CD14-positive monocyte (primary cell): ENCODE measurements around the gene ZNF546. TPM values are rescaled to one million over a fixed set of nuclear protein-coding genes. Genes with fewer than 3 reads are reported as not detected.

Experiments
- DNase-seq, 3 donors: peaks; one replicate each; pipeline ENCODE4 v3.0.0-alpha.2; 2011 to 2022
- H2AFZ ChIP-seq: 2 replicates; pipeline ENCODE4 v1.6.0; 2012; ENCODE audit warnings: mild to moderate bottlenecking, low read depth, low read length, inconsistent platforms; ENCODE audit not compliant: insufficient read depth, poor library complexity, severe bottlenecking
- H3K27ac ChIP-seq, 2 donors: 1 replicate in 1 of 2; 2 replicates in 1 of 2; pipeline ENCODE4 v1.5.1; 2012 to 2013; ENCODE audit warnings: low read length in 2 of 2, control low read depth in 1 of 2, inconsistent platforms in 1 of 2, low read depth in 1 of 2, mild to moderate bottlenecking in 1 of 2
- H3K27me3 ChIP-seq, 2 donors: one replicate each; pipeline versions ENCODE4 v1.6.0 to v1.6.1; 2011 to 2013; ENCODE audit warnings: low read length in 2 of 2; ENCODE audit not compliant: control insufficient read depth in 2 of 2, insufficient read depth in 2 of 2
- H3K36me3 ChIP-seq, 2 donors: replicated peaks in 1 of 2; 1 replicate in 1 of 2; 2 replicates in 1 of 2; pipeline versions ENCODE4 v1.5.1 to v1.6.1; 2012 to 2013; ENCODE audit warnings: low read length in 2 of 2, control low read depth in 1 of 2, inconsistent platforms in 1 of 2, mild to moderate bottlenecking in 1 of 2; ENCODE audit not compliant: insufficient read depth in 2 of 2, control insufficient read depth in 1 of 2
- H3K4me1 ChIP-seq, 2 donors: 1 replicate in 1 of 2; 2 replicates in 1 of 2; pipeline versions ENCODE4 v1.5.1 to v1.6.1; 2012 to 2013; ENCODE audit warnings: low read length in 2 of 2, control low read depth in 1 of 2, inconsistent platforms in 1 of 2, mild to moderate bottlenecking in 1 of 2, moderate library complexity in 1 of 2; ENCODE audit not compliant: insufficient read depth in 2 of 2, control insufficient read depth in 1 of 2
- H3K4me2 ChIP-seq: replicated peaks from 2 replicates; pipeline ENCODE3; 2012; ENCODE audit warnings: low read length, moderate library complexity, mild to moderate bottlenecking; ENCODE audit not compliant: poor library complexity, severe bottlenecking; ENCODE audit errors: extremely low read depth
- H3K4me3 ChIP-seq, 3 experiments: fragments of 200-600 bp in 1 of 3; sonication (generic) in 1 of 3; replicated peaks in 1 of 3; 1 replicate in 2 of 3; 2 replicates in 1 of 3; pipeline ENCODE4 v1.5.1; 2011 to 2013; ENCODE audit warnings: low read length in 3 of 3, mild to moderate bottlenecking in 3 of 3, control low read depth in 2 of 3, low read depth in 2 of 3, inconsistent platforms in 1 of 3, moderate library complexity in 1 of 3
- H3K79me2 ChIP-seq: 2 replicates; pipeline ENCODE4 v1.6.0; 2012; ENCODE audit warnings: mild to moderate bottlenecking, control low read depth, inconsistent platforms, low read length, moderate library complexity; ENCODE audit not compliant: insufficient read depth
- H3K9ac ChIP-seq: 2 replicates; pipeline ENCODE4 v1.6.0; 2017; ENCODE audit warnings: low read length, mild to moderate bottlenecking; ENCODE audit not compliant: insufficient read depth, poor library complexity, severe bottlenecking
- H3K9me3 ChIP-seq, 2 donors: replicated peaks in 1 of 2; 1 replicate in 1 of 2; 2 replicates in 1 of 2; pipeline versions ENCODE4 v1.5.1 to v1.6.1; 2012 to 2013; ENCODE audit warnings: low read length in 2 of 2, control low read depth in 1 of 2; ENCODE audit not compliant: control insufficient read depth in 1 of 2, insufficient read depth in 1 of 2
- H4K20me1 ChIP-seq: 2 replicates; pipeline ENCODE4 v1.6.0; 2012; ENCODE audit warnings: mild to moderate bottlenecking, low read length, control low read depth, moderate library complexity; ENCODE audit not compliant: insufficient read depth
- H3K27ac Mint-ChIP-seq, 7 donors: one replicate each; pipeline ENCODE4 v1.8.0; 2020; ENCODE audit warnings: mild to moderate bottlenecking in 7 of 7, mixed read lengths in 7 of 7, moderate library complexity in 6 of 7, inconsistent platforms in 2 of 7
- H3K27me3 Mint-ChIP-seq, 3 donors: one replicate each; pipeline ENCODE4 v1.8.0; 2021 to 2022; ENCODE audit warnings: low read depth in 3 of 3, mild to moderate bottlenecking in 3 of 3, mixed read lengths in 3 of 3, moderate library complexity in 3 of 3, inconsistent platforms in 1 of 3
- H3K36me3 Mint-ChIP-seq, 2 donors: one replicate each; pipeline ENCODE4 v1.8.0; 2020; ENCODE audit warnings: mixed read lengths in 2 of 2, inconsistent platforms in 1 of 2, mild to moderate bottlenecking in 1 of 2
- H3K4me1 Mint-ChIP-seq: one replicate; pipeline ENCODE4 v1.8.0; 2020; ENCODE audit warnings: mild to moderate bottlenecking, mixed read lengths
- H3K4me3 Mint-ChIP-seq, 2 donors: one replicate each; pipeline ENCODE4 v1.8.0; 2020; ENCODE audit warnings: mild to moderate bottlenecking in 2 of 2, mixed read lengths in 2 of 2, moderate library complexity in 1 of 2
- H3K9me3 Mint-ChIP-seq, 7 donors: one replicate each; pipeline ENCODE4 v1.8.0; 2020 to 2022; ENCODE audit warnings: mixed read lengths in 7 of 7, mild to moderate bottlenecking in 6 of 7, moderate library complexity in 6 of 7, inconsistent platforms in 2 of 7
- CTCF ChIP-seq: fragments of 200-600 bp; IDR thresholded peaks from one replicate; pipeline ENCODE4 v1.8.0; 2022; ENCODE audit warnings: antibody characterized with exemption, mild to moderate bottlenecking
- WGBS: methylation state at CpG from one replicate; pipeline ENCODE4 v1.1.5; 2013; ENCODE audit warnings: missing lambda C conversion rate; ENCODE audit not compliant: insufficient coverage; 5-methylcytosine and 5-hydroxymethylcytosine counted together
- intact Hi-C, 2 donors: fragments of 100-400 bp; cut with micrococcal nuclease; formaldehyde crosslinking; loops; one replicate each; pipeline versions ENCODE4 v1.15.0 to v1.15.1; 2023
- polyA plus RNA-seq, 3 donors: library from polyadenylated mRNA; depleted of rRNA in 1 of 3; unstranded in 2 of 3; stranded (reverse) in 1 of 3; fragments of 300-500 nt in 2 of 3; fragments of >200 nt in 1 of 3; fragmentation: Illumina TruSeq in 2 of 3; gene quantifications; 1 replicate in 2 of 3; 2 replicates in 1 of 3; pipeline ENCODE4 v1.2.3, GENCODE V29; 2012 to 2021

ZNF546 gene
- polyA plus RNA-seq, 3 donors, result 1.3 to 2.3 (median 1.4) TPM

- TF ChIP-seq CTCF, result no peak
- H3K4me1 Mint-ChIP-seq, result no peaks in the 10 kb centered on the region
- peaks cover 25 to 85% (median 69%) of the 10 kb centered on the region in 7 donors for H3K9me3 Mint-ChIP-seq
- H3K4me3 Mint-ChIP-seq, result no peak overlapping the region
- H3K36me3 ChIP-seq, result peaks cover 15 to 51% of the 10 kb centered on the region in 2 donors
- H3K79me2 ChIP-seq, result no peaks in the 10 kb centered on the region
- H3K36me3 Mint-ChIP-seq, result peaks cover 34 to 50% of the 10 kb centered on the region in 2 donors
- H4K20me1 ChIP-seq, result no peaks in the 10 kb centered on the region
- no peak for DNase-seq
- peaks cover 33 to 83% of the 10 kb centered on the region in 2 donors for H3K9me3 ChIP-seq
- no peak overlapping the region for H3K9ac ChIP-seq
- H3K27me3 Mint-ChIP-seq, result no peaks in the 10 kb centered on the region
- H3K27ac Mint-ChIP-seq, result no peak overlapping the region
- H3K27ac ChIP-seq, result no peak overlapping the region
- H3K4me1 ChIP-seq, result no peaks in the 10 kb centered on the region
- H2AFZ ChIP-seq, result no peak overlapping the region
- H3K27me3 ChIP-seq, result no peaks in the 10 kb centered on the region
- H3K4me2 ChIP-seq, result no peak overlapping the region
- no CpG with 5 or more reads among the region's 4 CpGs for WGBS
- intact Hi-C loops, result no loop called here
- peak overlapping the region in 1 of 3 experiments; percentile 1 for H3K4me3 ChIP-seq
Observed at GRCh38 chr19:40013991-40014390, 17.1 kb downstream of the ZNF546 start.

GRCh38 chr19:40023969-40024368 lies 27.1 kb downstream of the ZNF546 start:
- H3K4me1 ChIP-seq, result no peaks in the 10 kb centered on the region
- 100% methylated on average over 1 of the region's 3 CpGs for WGBS
- H4K20me1 ChIP-seq, result no peaks in the 10 kb centered on the region
- no peak overlapping the region for H3K4me2 ChIP-seq
- intact Hi-C loops, result no loop called here
- H3K36me3 ChIP-seq, result no peaks in the 10 kb centered on the region
- Mint-ChIP-seq H3K27me3 (peaks cover 0 to 2% (median 0%) of the 10 kb centered on the region in 3 donors), H3K27ac (no peak overlapping the region), H3K4me1 (no peaks in the 10 kb centered on the region), H3K9me3 (peaks cover 40 to 86% (median 73%) of the 10 kb centered on the region in 7 donors), H3K4me3 (no peak overlapping the region), H3K36me3 (no peaks in the 10 kb centered on the region)
- no peak overlapping the region for H3K27ac ChIP-seq
- no peak overlapping the region for H3K9ac ChIP-seq
- H3K9me3 ChIP-seq, result peaks cover 51 to 78% of the 10 kb centered on the region in 2 donors
- no peak overlapping the region for H3K4me3 ChIP-seq
- no peak for DNase-seq
- H3K79me2 ChIP-seq, result no peaks in the 10 kb centered on the region
- no peaks in the 10 kb centered on the region for H3K27me3 ChIP-seq
- no peak overlapping the region for H2AFZ ChIP-seq
- no peak for TF ChIP-seq CTCF
